A673 (cell line): ENCODE results near the gene GAD2. TPM values are rescaled to one million over a fixed set of nuclear protein-coding genes. Genes with fewer than 3 reads are reported as not detected.

ENCODE experiments used
- BruUV-seq: library from RNA; stranded (reverse); fragments of 400-500 nt; replicated peaks from 2 replicates; lab custom pipeline; 2021; lab: Mats Ljungman, UMichigan
- CTCF ChIA-PET: fragments of 300-600 bp; sonication (Branson Sonifier 250); formaldehyde crosslinking; loops from one replicate; lab custom pipeline; 2022; ENCODE audit warnings: antibody characterized with exemption; lab: Charles Lee
- POLR2A ChIA-PET: fragments of 300-600 bp; sonication (Branson Sonifier 250); formaldehyde crosslinking; loops from one replicate; lab custom pipeline; 2022; ENCODE audit warnings: antibody characterized with exemption; ENCODE audit not compliant: low non-redundant PET; lab: Charles Lee
- DNase-seq: peaks from one replicate; pipeline ENCODE4 v3.0.0-alpha.2; 2015; ENCODE audit warnings: low spot score
- H3K27ac ChIP-seq: fragments of 200-600 bp; sonication (generic); 2 replicates; pipeline ENCODE4 v1.5.1; 2016; ENCODE audit warnings: mixed run types, low read depth, mild to moderate bottlenecking, mixed read lengths, antibody characterized with exemption, low read length; ENCODE audit not compliant: poor library complexity, severe bottlenecking
- H3K27me3 ChIP-seq: fragments of 200-600 bp; sonication (generic); replicated peaks from 2 replicates; pipeline ENCODE4 v1.6.1; 2017; ENCODE audit warnings: mixed run types, low read depth, mild to moderate bottlenecking, mixed read lengths, antibody characterized with exemption, low read length; ENCODE audit not compliant: insufficient read depth, poor library complexity
- H3K36me3 ChIP-seq: fragments of 200-600 bp; sonication (generic); 2 replicates; pipeline ENCODE4 v1.6.1; 2016; ENCODE audit warnings: mixed run types, mild to moderate bottlenecking, mixed read lengths, antibody characterized with exemption, low read length; ENCODE audit not compliant: insufficient read depth, poor library complexity, severe bottlenecking
- H3K4me1 ChIP-seq: fragments of 200-600 bp; sonication (generic); 2 replicates; pipeline ENCODE4 v1.6.1; 2017; ENCODE audit warnings: mixed run types, mild to moderate bottlenecking, mixed read lengths, antibody characterized with exemption, low read length; ENCODE audit not compliant: insufficient read depth, poor library complexity, severe bottlenecking
- H3K4me3 ChIP-seq: fragments of 200-600 bp; sonication (generic); 2 replicates; pipeline ENCODE4 v1.5.1; 2016; ENCODE audit warnings: low read depth, mixed run types, mild to moderate bottlenecking, mixed read lengths, low read length; ENCODE audit not compliant: poor library complexity, severe bottlenecking
- H3K9me3 ChIP-seq: fragments of 200-600 bp; sonication (generic); 2 replicates; pipeline ENCODE4 v1.6.1; 2016; ENCODE audit warnings: mixed run types, low read depth, mild to moderate bottlenecking, mixed read lengths, antibody characterized with exemption, low read length; ENCODE audit not compliant: poor library complexity, severe bottlenecking
- CTCF ChIP-seq: fragments of 300-800, 200-600 bp; sonication (generic); conservative IDR thresholded peaks from 2 replicates; pipeline ENCODE4 v1.5.1; 2017; ENCODE audit warnings: low read depth, mild to moderate bottlenecking, antibody characterized with exemption, low read length, moderate library complexity, mixed read lengths
- EZH2 ChIP-seq: fragments of 200-600 bp; sonication (generic); IDR thresholded peaks from 2 replicates; pipeline ENCODE4 v1.6.1; 2017; ENCODE audit warnings: borderline replicate concordance, low read depth, mild to moderate bottlenecking, mixed read lengths, antibody characterized with exemption, low read length; ENCODE audit not compliant: poor library complexity, severe bottlenecking
- intact Hi-C: fragments of 100-400 bp; cut with micrococcal nuclease; formaldehyde crosslinking; loops from one replicate; pipeline ENCODE4 v1.10.0; 2022; ENCODE audit not compliant: unreplicated experiment
- total RNA-seq: library from RNA; stranded (reverse); gene quantifications from 2 replicates; pipeline ENCODE4 v1.2.3, GENCODE V29; 2021

Gene GAD2
- total RNA-seq, 1 experiment from 2014 or later: 0.28 TPM

- Histone ChIP-seq H3K27me3 (no peaks in the 10 kb centered on the region), H3K9me3 (no peaks in the 10 kb centered on the region), H3K36me3 (no peaks in the 10 kb centered on the region), H3K4me1 (no peaks in the 10 kb centered on the region), H3K27ac (no peak overlapping the region), H3K4me3 (no peak overlapping the region)
- no TSS peak for BruUV-seq
- ChIA-PET CTCF (no interaction called here), POLR2A (interaction anchor here (0.7 kb wide), 1 partner anchor 494 kb away, joined by 3 read pairs; no protein-coding TSS in a partner anchor)
- intact Hi-C loops: no loop called here
- TF ChIP-seq CTCF (no peak), EZH2 (no peak)
- no peak for DNase-seq
Measured at GRCh38 chr10:26251925-26252324, 35.4 kb downstream of the GAD2 start.

GRCh38 chr10:26254616-26255015, 38.0 kb downstream of the GAD2 start:
- DNase-seq: no peak
- Histone ChIP-seq H3K9me3 (no peaks in the 10 kb centered on the region), H3K27ac (no peak overlapping the region), H3K27me3 (peaks cover 4% of the 10 kb centered on the region), H3K4me3 (no peak overlapping the region), H3K4me1 (no peaks in the 10 kb centered on the region), H3K36me3 (no peaks in the 10 kb centered on the region)
- CTCF ChIA-PET: no interaction called here
- intact Hi-C loops: no loop called here
- BruUV-seq: no TSS peak
- POLR2A ChIA-PET: no interaction called here
- TF ChIP-seq EZH2 (no peak), CTCF (no peak)

GRCh38 chr10:26259341-26259740, 42.8 kb downstream of the GAD2 start:
- no peak for TF ChIP-seq EZH2
- no peak for TF ChIP-seq CTCF
- Histone ChIP-seq H3K9me3 (no peaks in the 10 kb centered on the region), H3K27ac (no peak overlapping the region), H3K4me1 (no peaks in the 10 kb centered on the region), H3K36me3 (no peaks in the 10 kb centered on the region), H3K27me3 (peaks cover 15% of the 10 kb centered on the region), H3K4me3 (no peak overlapping the region)
- ChIA-PET POLR2A (no interaction called here), CTCF (no interaction called here)
- DNase-seq: no peak
- intact Hi-C loops: no loop called here
- no TSS peak for BruUV-seq
